Stimulated activated CD4-positive, alpha-beta T cell treated with anti-CD3 and anti-CD28 coated beads, Interleukin-4, amount 100 ng/mL, for 1 hour (primary cell): ENCODE results near the gene VWC2.
"Not testable (repeated sequence)": the region's sequence is repeated elsewhere in the genome, so short reads cannot be mapped to it uniquely, and the experiment has no call there.

Experiments used
- DNase-seq: peaks from one replicate; pipeline ENCODE4 v3.0.0-alpha.2; 2020

The VWC2 gene

DNA sequence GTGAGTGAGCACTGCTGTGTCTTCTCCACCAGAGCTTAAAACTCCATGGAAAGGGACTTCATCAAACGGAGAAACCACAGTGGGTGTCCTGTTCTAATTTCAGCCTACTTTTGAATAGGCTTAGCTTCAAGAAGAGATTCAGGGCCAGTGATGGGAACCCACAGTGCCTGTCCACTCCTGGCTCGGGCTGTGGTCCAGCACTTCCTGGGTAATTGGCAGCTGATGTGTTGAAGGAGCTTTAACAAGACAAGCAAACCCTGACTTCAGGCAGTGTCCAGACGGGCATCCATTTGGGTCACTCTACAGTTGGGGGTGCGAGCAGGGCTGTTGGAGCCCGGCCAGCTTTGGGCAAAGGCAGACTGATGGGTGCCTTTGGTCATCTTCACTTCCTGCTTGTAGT lies 14.5 kb downstream of the VWC2 start:
- DNase-seq: no peak

GRCh38 chr7:49788455-49789059 lies 15.1 kb downstream of the VWC2 start:
- no peak for DNase-seq

GRCh38 chr7:49789736-49790135 lies 16.3 kb downstream of the VWC2 start:
- DNase-seq: no peak

- DNase-seq: no peak
These were observed 16.8 kb downstream of the VWC2 start for GRCh38 chr7:49790209-49790608.

DNA sequence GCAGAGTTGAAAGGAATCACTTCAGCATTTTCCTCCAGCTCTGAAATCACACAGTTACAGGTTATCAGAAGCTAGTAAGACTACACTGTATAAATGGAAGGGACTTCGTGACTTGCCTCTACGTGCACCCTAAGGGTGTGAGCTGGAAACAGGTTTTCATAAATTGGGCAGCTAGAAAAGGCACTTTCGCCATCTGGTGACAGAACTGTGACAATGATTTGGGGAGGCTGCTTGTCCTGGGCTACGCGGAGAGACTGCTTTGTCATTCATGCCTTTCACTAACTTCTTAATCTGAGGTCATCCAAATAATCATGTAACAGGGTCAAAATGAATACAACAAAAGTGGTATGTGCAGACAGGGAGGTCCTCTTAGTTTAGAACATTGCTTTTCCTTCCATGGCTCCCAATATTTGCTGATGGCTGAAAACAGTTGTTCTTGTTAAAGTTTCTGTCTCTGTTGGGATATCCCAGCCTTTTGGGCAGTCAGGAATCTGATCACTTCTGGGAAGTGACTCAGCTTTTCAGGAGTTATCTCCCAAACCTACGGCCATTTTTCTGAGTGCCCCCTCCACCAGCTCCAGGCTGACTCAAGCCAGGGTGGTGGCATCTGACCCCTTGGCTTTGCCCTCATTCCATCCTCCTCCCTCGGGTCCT lies 17.8 kb downstream of the VWC2 start:
- DNase-seq: no peak

- DNase-seq: no peak
These were observed 24.7 kb downstream of the VWC2 start for GRCh38 chr7:49797987-49798660.

GRCh38 chr7:49800031-49800430 lies 26.6 kb downstream of the VWC2 start:
- no peak for DNase-seq

DNA sequence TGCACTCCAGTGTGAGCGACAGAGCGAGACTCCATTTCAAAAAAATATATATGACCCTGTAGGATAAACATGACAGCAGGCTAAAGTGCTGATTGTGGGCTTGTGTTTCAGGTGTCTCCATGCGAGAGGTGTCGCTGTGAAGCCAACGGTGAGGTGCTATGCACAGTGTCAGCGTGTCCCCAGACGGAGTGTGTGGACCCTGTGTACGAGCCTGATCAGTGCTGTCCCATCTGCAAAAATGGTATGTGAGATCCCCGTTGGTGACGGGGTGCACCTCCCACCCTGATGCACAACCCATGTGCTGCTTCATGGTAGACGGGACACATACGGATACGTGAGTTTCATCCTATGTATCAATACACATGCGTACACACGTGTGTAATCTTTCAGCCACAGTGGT lies 29.2 kb downstream of the VWC2 start:
- DNase-seq: no peak

GRCh38 chr7:49803812-49804211 lies 30.4 kb downstream of the VWC2 start:
- no peak for DNase-seq

GRCh38 chr7:49805371-49806007 lies 32.1 kb downstream of the VWC2 start:
- DNase-seq: no peak

GRCh38 chr7:49812534-49812933 lies 39.1 kb downstream of the VWC2 start:
- no peak for DNase-seq

- DNase-seq: no peak
These were observed 43.8 kb downstream of the VWC2 start for GRCh38 chr7:49817279-49817678.

DNA sequence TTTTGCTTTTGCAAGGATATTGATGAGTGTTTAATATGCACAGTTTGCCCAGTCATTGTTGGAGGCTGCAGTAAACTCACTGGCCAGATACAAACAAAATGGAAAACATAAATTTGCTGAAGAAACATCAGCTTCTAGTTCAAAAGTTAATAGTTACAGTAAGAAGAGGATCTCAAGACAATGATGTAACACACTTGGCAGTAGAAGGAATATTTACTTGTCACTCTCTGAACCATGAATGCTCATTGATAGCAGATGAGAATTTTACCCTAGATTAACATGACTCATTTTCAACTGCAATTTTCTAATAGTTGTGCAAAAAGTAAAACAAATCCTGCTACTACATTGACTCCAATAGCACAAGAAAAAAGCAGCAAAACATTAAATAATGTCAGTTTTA lies 47.7 kb downstream of the VWC2 start:
- no peak for DNase-seq

DNA sequence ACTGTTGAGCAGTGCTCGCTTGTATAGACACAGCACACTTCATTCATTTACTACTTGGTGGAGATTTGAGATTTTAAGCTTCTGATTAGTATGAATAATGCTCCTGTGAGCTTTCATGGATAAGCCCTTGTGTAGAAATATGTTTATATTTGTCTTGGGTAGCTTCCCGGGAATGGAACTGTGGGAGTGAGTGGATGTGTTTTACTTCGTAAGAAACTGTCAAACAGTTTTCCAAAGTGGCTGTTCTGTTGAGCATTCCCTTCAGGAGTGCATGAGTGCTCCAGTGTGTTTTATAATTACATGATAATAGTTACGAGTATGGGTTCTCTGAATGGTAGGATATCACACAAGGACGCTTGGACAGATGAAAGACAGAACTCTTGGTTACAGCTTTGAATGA lies 49.4 kb downstream of the VWC2 start:
- DNase-seq: no peak

DNA sequence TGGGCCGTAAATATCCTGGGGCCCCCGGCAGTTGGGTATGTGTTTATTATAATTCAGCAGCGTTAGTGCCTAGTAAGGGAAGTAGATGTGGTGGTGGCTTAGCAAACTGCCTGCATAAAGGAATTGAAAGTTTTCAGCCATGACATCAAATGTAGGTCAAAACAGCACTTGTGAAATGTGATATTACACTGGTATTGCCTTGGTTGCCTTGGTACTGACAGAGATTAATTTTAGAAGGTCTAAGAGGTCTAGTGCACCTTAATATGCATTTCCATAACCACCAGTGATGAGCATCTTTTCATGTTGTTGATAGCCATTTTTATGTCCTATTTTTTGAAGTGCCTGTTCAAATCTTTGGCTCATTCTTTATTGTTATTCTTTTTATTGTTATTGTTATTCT lies 50.1 kb downstream of the VWC2 start:
- no peak for DNase-seq

- no peak for DNase-seq
These were observed 66.6 kb downstream of the VWC2 start for GRCh38 chr7:49839863-49840645.

DNA sequence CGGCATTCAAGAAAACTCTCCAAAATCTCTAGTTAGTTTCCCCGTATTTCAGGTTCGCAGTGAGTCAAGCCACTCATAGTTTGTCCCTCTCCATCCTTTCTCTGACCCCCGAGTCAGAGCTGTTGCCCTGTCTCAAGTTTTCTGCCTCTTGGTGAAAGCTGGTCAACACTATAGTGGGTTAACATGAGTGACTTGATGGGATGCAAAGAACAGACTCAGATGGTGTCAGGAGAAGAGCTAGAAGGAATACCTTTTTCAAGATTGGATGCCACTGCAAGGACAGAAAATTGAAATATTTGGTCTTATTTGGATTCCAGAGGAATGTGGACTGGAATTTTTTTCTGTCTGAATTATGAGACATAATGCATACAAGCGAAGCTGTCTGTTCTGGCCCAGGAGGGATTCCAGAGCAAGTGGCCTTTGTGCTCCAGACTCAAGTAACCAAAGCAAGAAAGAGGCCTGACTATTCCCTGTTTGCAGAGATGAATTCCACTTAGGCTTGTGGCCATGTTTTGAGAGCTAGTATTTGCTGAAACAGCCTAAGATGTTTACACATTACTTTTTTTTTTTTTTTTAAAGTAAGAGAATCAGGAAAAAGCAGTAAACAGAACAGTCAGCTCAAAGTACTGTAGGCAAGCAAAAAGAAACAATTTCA lies 67.4 kb downstream of the VWC2 start:
- DNase-seq: no peak

DNA sequence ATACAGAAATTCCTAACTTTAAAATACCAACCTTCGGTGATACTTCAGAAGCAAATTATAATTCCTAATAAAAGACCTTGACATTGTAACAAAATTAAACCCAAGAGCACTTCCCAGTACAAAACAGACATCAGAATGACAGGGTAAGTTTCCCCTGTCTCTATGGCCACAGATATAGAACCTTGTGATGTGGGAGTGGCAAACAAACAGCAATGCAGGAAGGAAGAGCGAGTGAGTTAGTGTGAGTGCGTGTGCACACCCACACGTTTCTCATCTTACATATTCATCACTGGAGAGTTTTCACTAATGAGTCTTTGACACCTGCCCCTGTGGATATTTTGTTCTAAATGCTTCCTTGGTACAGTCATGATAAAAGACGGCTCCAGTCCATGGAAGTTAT lies 72.2 kb downstream of the VWC2 start:
- no peak for DNase-seq

GRCh38 chr7:49848211-49848841 lies 74.9 kb downstream of the VWC2 start:
- DNase-seq: no peak

DNA sequence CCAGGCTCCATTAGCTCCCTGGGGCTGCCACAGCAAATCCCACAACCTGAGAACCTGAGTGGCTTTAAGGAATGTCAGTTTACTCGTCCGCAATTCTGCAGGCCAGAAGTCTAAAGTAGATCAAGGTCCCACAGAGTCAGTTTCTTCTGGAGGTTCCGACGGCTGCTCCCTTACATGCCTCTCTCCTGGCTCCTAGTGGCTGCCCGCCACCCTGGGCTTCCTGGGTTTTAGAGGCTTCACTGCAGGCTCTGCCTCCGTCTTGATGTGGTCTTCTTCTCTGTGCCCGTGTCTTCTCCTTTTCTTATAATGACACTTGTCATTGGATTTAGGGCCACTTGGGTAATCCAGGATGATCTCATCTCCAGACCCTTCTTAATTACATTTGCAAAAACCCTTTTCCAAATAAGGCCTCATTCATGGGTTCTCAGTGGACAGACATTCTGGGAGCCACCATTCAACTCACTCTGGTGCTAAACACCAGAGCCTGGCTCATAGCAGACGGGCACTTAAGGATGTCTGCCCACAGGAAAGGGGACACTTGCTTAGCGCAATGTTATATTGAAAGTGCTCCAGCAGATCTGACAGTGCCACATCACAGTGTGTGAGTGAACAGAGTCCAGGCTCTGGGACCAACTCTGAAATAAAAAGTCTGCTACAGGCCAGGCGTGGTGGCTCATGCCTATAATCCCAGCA lies 77.6 kb downstream of the VWC2 start:
- DNase-seq: no peak

- not testable (repeated sequence) for DNase-seq
These were observed 78.1 kb downstream of the VWC2 start for GRCh38 chr7:49851614-49851934.
